Gastroesophageal sphincter (tissue), 3 donors: Measurements from ENCODE around the gene RBM48.

ENCODE experiments used
- CTCF ChIP-seq, 4 experiments: fragments of 200-600 bp in 2 of 4; fragments of 450-650 bp in 2 of 4; sonication (generic) in 1 of 4; IDR thresholded peaks; one replicate each; pipeline ENCODE4 v1.5.1; 2017 to 2019; ENCODE audit warnings: antibody characterized with exemption in 4 of 4, mild to moderate bottlenecking in 2 of 4, moderate library complexity in 2 of 4
- EP300 ChIP-seq: sonication (generic); formaldehyde crosslinking; IDR thresholded peaks from one replicate; pipeline ENCODE4 v1.6.1; 2017; ENCODE audit warnings: antibody characterized with exemption, mild to moderate bottlenecking
- POLR2A ChIP-seq, 2 donors: fragments of 450-650 bp; IDR thresholded peaks; one replicate each; pipeline ENCODE4 v1.6.1; 2017; ENCODE audit warnings: antibody characterized with exemption in 2 of 2, mild to moderate bottlenecking in 2 of 2, moderate library complexity in 1 of 2

DNA sequence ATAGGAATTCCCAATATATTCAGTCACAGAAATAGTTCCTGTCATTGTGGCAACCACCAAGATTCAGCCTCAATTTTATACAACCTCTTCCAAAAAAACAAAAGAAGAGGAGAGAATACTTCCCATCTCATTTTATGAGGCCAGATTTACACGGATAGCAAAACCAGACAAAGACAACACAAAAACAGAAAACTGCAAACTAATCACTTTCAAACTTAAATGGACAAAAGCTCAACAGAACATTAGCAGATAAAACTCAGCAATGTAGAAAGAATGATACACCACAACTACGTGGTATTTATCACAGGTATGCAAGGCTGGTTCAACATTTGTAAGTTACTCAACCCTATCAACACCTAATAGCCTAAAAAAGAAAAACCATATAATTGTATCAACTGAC, 22.2 kb upstream of the RBM48 start:
- TF ChIP-seq CTCF (IDR thresholded peaks at IDR 0.05) (no peak), POLR2A (IDR thresholded peaks at IDR 0.05) (no peak), EP300 (no peak)
